HT-29 (cell line): ENCODE data around the gene TFE3. TPM values are rescaled to one million over a fixed set of nuclear protein-coding genes. Genes with fewer than 3 reads are reported as not detected.

Experiments
- DNase-seq: peaks from one replicate; pipeline ENCODE4 v3.0.0-alpha.2; 2015; ENCODE audit warnings: low spot score
- total RNA-seq: library from RNA; depleted of rRNA; stranded (reverse); fragments of >200 nt; shearing (Covaris generic); gene quantifications from 2 replicates; pipeline ENCODE4 v1.2.3, GENCODE V29; 2014; rRNA removed

The TFE3 gene
- 46.6 and 53.6 TPM in 2 replicates for total RNA-seq

GRCh38 chrX:49043220-49043986, at the start of gene TFE3:
Gene TFE3, minus strand, starts transcription at chrX:49043357. Its CDS starts 131 bp downstream, at chrX:49043226.
- peak; percentile 98 for DNase-seq

GRCh38 chrX:49089553-49089952, 46.4 kb upstream of the TFE3 start:
- DNase-seq, result no peak

GRCh38 chrX:49082271-49082871, 39.2 kb upstream of the TFE3 start:
- DNase-seq, result no peak

GRCh38 chrX:49079489-49080428, 36.6 kb upstream of the TFE3 start, which contains the start of gene WDR45:
Gene WDR45, minus strand, starts transcription at chrX:49079887. Its CDS starts 1,792 bp downstream, at chrX:49078095.
- DNase-seq, result peak; percentile 58

GRCh38 chrX:49077941-49078340, 34.8 kb upstream of the TFE3 start:
- no peak for DNase-seq

- no peak for DNase-seq
Measured at GRCh38 chrX:49075347-49075746, 32.2 kb upstream of the TFE3 start.

- DNase-seq, result peak; percentile 91
Measured at GRCh38 chrX:49073601-49074575, 30.7 kb upstream of the TFE3 start, which contains the start of gene PRAF2. Gene PRAF2, minus strand, starts transcription at chrX:49074002. Its CDS starts 15 bp downstream, at chrX:49073987.

- no peak for DNase-seq
Measured at GRCh38 chrX:49072712-49073095, 29.5 kb upstream of the TFE3 start.

- no peak for DNase-seq
Measured at GRCh38 chrX:49071877-49072711, 28.9 kb upstream of the TFE3 start.

GRCh38 chrX:49070988-49071387, 27.8 kb upstream of the TFE3 start:
- DNase-seq, result no peak

- no peak for DNase-seq
Measured at GRCh38 chrX:49069038-49069437, 25.9 kb upstream of the TFE3 start.

GRCh38 chrX:49067285-49068120, 24.3 kb upstream of the TFE3 start:
- DNase-seq, result no peak

GRCh38 chrX:49066690-49067089, 23.5 kb upstream of the TFE3 start:
- no peak for DNase-seq

GRCh38 chrX:49066278-49066677, 23.1 kb upstream of the TFE3 start:
- DNase-seq, result no peak

- DNase-seq, result no peak
Measured at GRCh38 chrX:49064735-49065134, 21.6 kb upstream of the TFE3 start.

GRCh38 chrX:49064303-49064702, 21.1 kb upstream of the TFE3 start:
- DNase-seq, result no peak

- no peak for DNase-seq
Measured at GRCh38 chrX:49063715-49064114, 20.6 kb upstream of the TFE3 start.

- no peak for DNase-seq
Measured at GRCh38 chrX:49061916-49062315, 18.8 kb upstream of the TFE3 start.

- no peak for DNase-seq
Measured at GRCh38 chrX:49061490-49061889, 18.3 kb upstream of the TFE3 start.
